Spinal cord (tissue), 10 donors: ENCODE results near the gene GNAQ. TPM values are rescaled to one million over a fixed set of nuclear protein-coding genes. Genes with fewer than 3 reads are reported as not detected.
"Not testable (repeated sequence)": the region's sequence is repeated elsewhere in the genome, so short reads cannot be mapped to it uniquely, and the experiment has no call there.

ENCODE experiments used
- DNase-seq, 6 donors: peaks; one replicate each; pipeline versions ENCODE4 v3.0.0 to v3.0.0-alpha.2; 2013 to 2015; ENCODE audit warnings: low spot score in 6 of 6, low read depth in 4 of 6
- H3K27ac ChIP-seq: one replicate; pipeline ENCODE4 v1.5.1; 2013; ENCODE audit warnings: low read depth, low read length, control low read depth
- H3K27me3 ChIP-seq: one replicate; pipeline ENCODE4 v1.6.1; 2013; ENCODE audit warnings: low read length; ENCODE audit not compliant: control insufficient read depth, insufficient read depth
- H3K36me3 ChIP-seq: one replicate; pipeline ENCODE4 v1.6.1; 2013; ENCODE audit warnings: low read length; ENCODE audit not compliant: control insufficient read depth, insufficient read depth
- H3K4me1 ChIP-seq: one replicate; pipeline ENCODE4 v1.6.1; 2013; ENCODE audit warnings: low read length; ENCODE audit not compliant: control insufficient read depth, insufficient read depth
- H3K4me3 ChIP-seq: one replicate; pipeline ENCODE4 v1.5.1; 2013; ENCODE audit warnings: low read depth, low read length, control low read depth
- H3K9me3 ChIP-seq: one replicate; pipeline ENCODE4 v1.6.1; 2013; ENCODE audit warnings: low read length; ENCODE audit not compliant: control insufficient read depth, insufficient read depth
- WGBS: methylation state at CpG from one replicate; pipeline ENCODE4 v1.1.5; 2013; ENCODE audit warnings: missing lambda C conversion rate; ENCODE audit not compliant: insufficient coverage; 5-methylcytosine and 5-hydroxymethylcytosine counted together
- long read RNA-seq, 4 donors: transcript quantifications; one replicate each; lab custom pipeline, GENCODE V29; 2026
- polyA plus RNA-seq, 2 donors: library from polyadenylated mRNA; unstranded; fragments of 120-200 nt; gene quantifications; one replicate each; pipeline ENCODE4 v1.2.1, GENCODE V29; 2013; ENCODE audit not compliant: insufficient read length in 2 of 2
- total RNA-seq, 2 donors: library from RNA; depleted of rRNA in 1 of 2; stranded (reverse); fragments of 120-200 nt in 1 of 2; fragments of >200 nt in 1 of 2; gene quantifications; one replicate each; pipeline versions ENCODE4 v1.2.3 to v1.2.4, GENCODE V29; 2013 to 2014
- donor health status: healthy.

GNAQ gene
- total RNA-seq (100 to 1,000 TPM in 1 of 2 donors, 10 to 100 TPM in 1; 53.2 to 109 TPM), polyA plus RNA-seq (100 to 1,000 TPM in 1 of 2 donors, 10 to 100 TPM in 1; 94.9 to 134 TPM)
- long read RNA-seq, donor 1, full-length matches to known transcripts = 32 of 69 reads
- long read RNA-seq, donor 1, partial matches to known transcripts = 37 of 69 reads
- long read RNA-seq, donor 1, other reads (novel, unspliced or antisense) = 0 of 69 reads
- long read RNA-seq, donor 2, full-length matches to known transcripts = 10 of 10 reads
- long read RNA-seq, donor 2, partial matches to known transcripts = 0 of 10 reads
- long read RNA-seq, donor 2, other reads (novel, unspliced or antisense) = 0 of 10 reads
- long read RNA-seq, donor 3, full-length matches to known transcripts = 16 of 22 reads
- long read RNA-seq, donor 3, partial matches to known transcripts = 6 of 22 reads
- long read RNA-seq, donor 3, other reads (novel, unspliced or antisense) = 0 of 22 reads
- long read RNA-seq, donor 4, full-length matches to known transcripts = 7 of 7 reads
- long read RNA-seq, donor 4, partial matches to known transcripts = 0 of 7 reads
- long read RNA-seq, donor 4, other reads (novel, unspliced or antisense) = 0 of 7 reads

GRCh38 chr9:78031444-78031892, at the start of gene GNAQ:
Gene GNAQ (minus strand): TSS chr9:78031811. CDS start chr9:78031235, 576 bp downstream.
- no peak for DNase-seq
- Histone ChIP-seq H3K9me3 (no peaks in the 10 kb centered on the region), H3K27me3 (no peaks in the 10 kb centered on the region), H3K4me3 (peak within 1 kb of the TSS; percentile 90), H3K36me3 (no peaks in the 10 kb centered on the region), H3K27ac (peak within 1 kb of the TSS; percentile 94), H3K4me1 (peaks cover 4% of the 10 kb centered on the region)
- 0% methylated on average over 58 of the region's 79 CpGs for WGBS

DNA sequence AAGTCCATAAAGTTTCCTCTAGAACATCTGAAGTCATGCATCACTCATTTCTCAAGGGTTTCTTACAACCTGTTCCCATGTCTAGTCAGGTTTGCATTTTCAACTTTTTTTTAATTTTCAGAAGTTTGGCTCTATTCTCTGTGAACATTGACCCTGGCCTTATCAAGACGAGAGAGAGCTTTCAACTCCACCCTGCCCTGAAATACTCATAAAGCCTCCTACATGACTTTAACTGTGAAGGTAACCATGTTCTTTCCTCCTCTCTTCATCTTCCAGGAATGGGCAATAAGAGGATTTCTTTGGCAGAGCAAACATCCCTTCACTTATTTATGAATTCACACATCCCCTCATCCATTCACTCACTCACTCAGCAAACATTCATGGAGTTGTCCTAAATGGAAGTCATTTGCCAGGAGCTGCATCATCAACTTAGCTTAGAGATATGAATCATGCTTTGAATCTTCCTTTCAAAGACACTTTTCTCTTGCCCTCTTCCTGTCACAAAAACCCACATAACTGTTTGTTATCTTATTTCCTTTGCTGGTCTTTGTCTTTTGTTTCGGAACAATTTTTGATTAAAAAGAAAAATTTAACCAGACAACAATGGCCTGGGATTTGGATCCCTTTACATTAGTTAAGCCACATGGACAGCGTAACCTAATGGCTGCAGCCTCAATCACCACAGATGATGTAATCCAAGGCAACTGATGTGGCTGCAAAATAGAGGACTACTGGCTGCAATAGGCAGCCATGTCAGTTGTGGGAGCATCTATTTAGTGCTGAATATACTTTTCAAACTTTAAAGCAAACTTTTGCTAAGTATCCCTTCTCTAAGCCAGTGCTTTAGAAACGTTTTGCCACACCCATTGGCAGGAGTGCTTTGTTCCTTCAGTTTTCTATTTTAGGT, 43.0 kb upstream of the GNAQ start:
- no peak for DNase-seq
- H3K27ac ChIP-seq = no peak overlapping the region
- WGBS = 100% methylated on average over 2 of the region's 4 CpGs

DNA sequence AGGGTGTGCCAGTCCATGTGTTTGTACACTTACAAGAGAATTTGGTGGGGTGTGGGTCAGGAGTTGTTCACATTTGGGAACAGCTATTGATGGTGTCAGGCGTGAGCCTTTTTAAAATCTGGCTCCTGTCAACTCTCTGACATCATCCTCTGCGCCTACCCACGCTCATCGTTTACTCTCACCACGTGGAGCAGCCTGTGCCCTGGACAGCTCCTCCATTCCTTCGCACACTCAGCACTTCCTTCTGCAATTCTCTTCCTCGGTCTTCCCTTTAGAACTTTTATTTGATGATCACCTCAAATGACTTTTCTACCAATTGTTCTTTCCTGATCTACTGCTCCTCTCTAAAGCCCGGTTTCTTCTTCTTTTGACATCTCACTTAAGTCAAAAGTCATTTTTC, 42.1 kb upstream of the GNAQ start:
- H3K4me3 ChIP-seq = no peak overlapping the region
- WGBS = 77% methylated on average over 6 of the region's 8 CpGs
- H3K27me3 ChIP-seq = no peaks in the 10 kb centered on the region
- DNase-seq = no peak
- H3K27ac ChIP-seq = no peak overlapping the region
- H3K36me3 ChIP-seq = no peaks in the 10 kb centered on the region
- no peaks in the 10 kb centered on the region for H3K9me3 ChIP-seq
- H3K4me1 ChIP-seq = no peaks in the 10 kb centered on the region

More for the DNA sequence above, 43.0 kb upstream of the GNAQ start:
- Histone ChIP-seq H3K4me3 (no peak overlapping the region), H3K36me3 (no peaks in the 10 kb centered on the region), H3K27me3 (no peaks in the 10 kb centered on the region), H3K9me3 (no peaks in the 10 kb centered on the region), H3K4me1 (no peaks in the 10 kb centered on the region)

DNA sequence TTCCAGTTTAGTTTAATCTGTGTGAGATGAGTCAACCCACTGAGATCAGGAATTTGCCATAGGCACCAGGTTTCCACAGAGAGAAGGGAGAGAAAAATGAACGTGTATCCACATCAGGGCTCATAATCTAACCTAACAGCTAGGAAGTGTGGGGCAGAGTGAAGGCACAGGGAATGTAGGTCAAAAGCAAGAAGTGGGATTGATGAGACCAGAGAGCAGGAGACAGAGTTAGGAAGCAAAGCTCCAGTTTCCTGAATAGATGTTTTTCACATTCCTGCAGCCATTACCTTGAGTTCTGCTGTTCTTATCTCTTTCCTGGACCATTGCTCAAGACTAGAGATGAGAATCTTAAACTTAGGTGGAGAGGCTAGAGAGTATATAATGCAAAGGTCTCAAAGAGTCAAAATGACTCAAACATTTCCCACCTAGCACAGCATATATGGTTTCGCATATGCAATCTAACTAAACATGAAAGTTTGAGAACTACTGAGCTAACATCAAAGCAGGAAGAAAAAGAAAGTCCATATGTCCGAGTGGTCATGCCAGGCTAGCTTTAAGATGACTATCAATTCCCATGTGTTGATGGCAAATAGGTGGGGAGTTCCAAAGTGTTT, 41.1 kb upstream of the GNAQ start:
- WGBS = 100% methylated on average over 1 of the region's 3 CpGs
- H3K27ac ChIP-seq = no peak overlapping the region
- no peaks in the 10 kb centered on the region for H3K36me3 ChIP-seq
- DNase-seq = no peak
- no peaks in the 10 kb centered on the region for H3K4me1 ChIP-seq
- no peak overlapping the region for H3K4me3 ChIP-seq
- H3K9me3 ChIP-seq = no peaks in the 10 kb centered on the region
- no peaks in the 10 kb centered on the region for H3K27me3 ChIP-seq

- no CpG with 5 or more reads among the region's 2 CpGs for WGBS
Measured at GRCh38 chr9:78070521-78070920, 38.9 kb upstream of the GNAQ start.

GRCh38 chr9:78064075-78064474, 32.5 kb upstream of the GNAQ start:
- H3K4me3 ChIP-seq = no peak overlapping the region
- no peaks in the 10 kb centered on the region for H3K4me1 ChIP-seq
- H3K9me3 ChIP-seq = no peaks in the 10 kb centered on the region
- WGBS = 43% methylated on average over 2 of the region's 3 CpGs
- H3K36me3 ChIP-seq = no peaks in the 10 kb centered on the region
- no peak overlapping the region for H3K27ac ChIP-seq
- DNase-seq = peak; percentile 24 to 89 (median 58)
- no peaks in the 10 kb centered on the region for H3K27me3 ChIP-seq

More at GRCh38 chr9:78070521-78070920, 38.9 kb upstream of the GNAQ start:
- no peaks in the 10 kb centered on the region for H3K4me1 ChIP-seq
- H3K27me3 ChIP-seq = no peaks in the 10 kb centered on the region
- no peaks in the 10 kb centered on the region for H3K9me3 ChIP-seq
- no peak for DNase-seq
- H3K27ac ChIP-seq = no peak overlapping the region
- no peaks in the 10 kb centered on the region for H3K36me3 ChIP-seq
- H3K4me3 ChIP-seq = no peak overlapping the region

GRCh38 chr9:78062710-78063109, 31.1 kb upstream of the GNAQ start:
- no peak overlapping the region for H3K27ac ChIP-seq
- no peak overlapping the region for H3K4me3 ChIP-seq
- no peak for DNase-seq
- H3K27me3 ChIP-seq = no peaks in the 10 kb centered on the region
- H3K4me1 ChIP-seq = no peaks in the 10 kb centered on the region
- no CpG with 5 or more reads among the region's 3 CpGs for WGBS
- H3K9me3 ChIP-seq = no peaks in the 10 kb centered on the region
- H3K36me3 ChIP-seq = no peaks in the 10 kb centered on the region

DNA sequence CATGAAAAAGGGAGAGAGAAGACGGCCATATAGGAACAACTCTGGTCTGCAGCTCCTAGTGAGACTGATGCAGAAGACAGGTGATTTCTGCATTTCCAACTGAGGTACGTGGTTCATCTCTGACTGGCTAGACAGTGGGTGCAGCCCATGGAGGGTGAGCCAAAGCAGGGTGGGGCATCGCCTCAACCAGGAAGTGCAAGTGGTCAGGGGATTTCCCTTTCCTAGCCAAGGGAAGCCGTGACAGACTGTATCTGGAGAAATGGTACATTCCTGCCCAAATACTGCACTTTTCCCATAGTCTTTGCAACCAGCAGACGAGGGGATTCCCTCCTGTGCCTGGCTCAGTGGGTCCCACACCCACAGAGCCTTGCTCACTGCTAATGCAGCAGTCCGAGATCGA, 22.6 kb upstream of the GNAQ start:
- H3K36me3 ChIP-seq, H3K4me3 ChIP-seq, DNase-seq, H3K27me3 ChIP-seq, H3K4me1 ChIP-seq, H3K9me3 ChIP-seq, H3K27ac ChIP-seq: not testable (repeated sequence)
- whole genome bisulfite sequencing = 92% methylated on average over 7 of the region's 7 CpGs

- no peak overlapping the region for H3K27ac ChIP-seq
- no peaks in the 10 kb centered on the region for H3K27me3 ChIP-seq
- H3K4me1 ChIP-seq = no peaks in the 10 kb centered on the region
- no peaks in the 10 kb centered on the region for H3K9me3 ChIP-seq
- H3K36me3 ChIP-seq = no peaks in the 10 kb centered on the region
- no peak overlapping the region for H3K4me3 ChIP-seq
- 100% methylated on average over 3 of the region's 3 CpGs for whole genome bisulfite sequencing
- DNase-seq = no peak
Measured at GRCh38 chr9:78053627-78054026, 22.0 kb upstream of the GNAQ start.
